Esophagus muscularis mucosa (tissue), 4 donors: Measurements from ENCODE around the gene LIMK2. TPM values are rescaled to one million over a fixed set of nuclear protein-coding genes. Genes with fewer than 3 reads are reported as not detected.

Source experiments
- DNase-seq: peaks from one replicate; pipeline ENCODE4 v3.0.0-alpha.2; 2017; ENCODE audit errors: extremely low spot score
- H3K27ac ChIP-seq, 4 donors: fragments of 200-600 bp; sonication (generic); replicated peaks in 1 of 4; 1 replicate in 3 of 4; 2 replicates in 1 of 4; pipeline ENCODE4 v1.5.1; 2016 to 2019; ENCODE audit warnings: mild to moderate bottlenecking in 1 of 4
- H3K27me3 ChIP-seq, 4 donors: fragments of 200-600 bp; sonication (generic); one replicate each; pipeline versions ENCODE4 v1.5.1 to v1.6.0; 2016 to 2019
- H3K36me3 ChIP-seq, 4 donors: fragments of 200-600 bp; sonication (generic); one replicate each; pipeline ENCODE4 v1.5.1; 2016 to 2019
- H3K4me1 ChIP-seq, 4 donors: fragments of 200-600 bp; sonication (generic); one replicate each; pipeline ENCODE4 v1.5.1; 2016 to 2019
- H3K4me3 ChIP-seq, 4 donors: fragments of 200-600 bp; sonication (generic); 1 replicate in 2 of 4; 2 replicates in 2 of 4; pipeline ENCODE4 v1.5.1; 2016 to 2019; ENCODE audit warnings: mild to moderate bottlenecking in 4 of 4, moderate library complexity in 1 of 4
- H3K9me3 ChIP-seq, 4 donors: fragments of 200-600 bp; sonication (generic); 1 replicate in 3 of 4; 2 replicates in 1 of 4; pipeline ENCODE4 v1.5.1; 2016 to 2019
- EP300 ChIP-seq: sonication (generic); formaldehyde crosslinking; IDR thresholded peaks from one replicate; pipeline ENCODE4 v1.6.1; 2017; ENCODE audit warnings: antibody characterized with exemption
- POLR2A ChIP-seq: fragments of 450-650 bp; IDR thresholded peaks from one replicate; pipeline ENCODE4 v1.6.1; 2017; ENCODE audit warnings: antibody characterized with exemption, moderate library complexity, mild to moderate bottlenecking, low read depth
- POLR2AphosphoS5 ChIP-seq, 2 donors: sonication (generic); formaldehyde crosslinking; IDR thresholded peaks; one replicate each; pipeline ENCODE4 v1.6.1; 2017; ENCODE audit warnings: antibody characterized with exemption in 2 of 2
- WGBS: methylation state at CpG from one replicate; pipeline ENCODE4 v1.1.5; 2018; 5-methylcytosine and 5-hydroxymethylcytosine counted together
- intact Hi-C: fragments of 100-400 bp; cut with DNase I; formaldehyde crosslinking; loops from one replicate; pipeline ENCODE4 v1.15.1; 2023
- total RNA-seq, 4 donors: library from RNA; depleted of rRNA; stranded (reverse); fragments of >200 nt; gene quantifications; one replicate each; pipeline versions ENCODE4 v1.1.0 to v1.2.1, GENCODE V29; 2016
- TF ChIP-seq, protein P1 (sequence below), 3 experiments: fragments of 200-600 bp in 2 of 3; fragments of 450-650 bp in 1 of 3; sonication (generic) in 2 of 3; IDR thresholded peaks; one replicate each; pipeline ENCODE4 v1.5.1; 2017 to 2019; ENCODE audit warnings: antibody characterized with exemption in 3 of 3, mild to moderate bottlenecking in 2 of 3, moderate library complexity in 1 of 3

Gene LIMK2
- total RNA-seq, 4 donors from 2014 or later: 12.0 to 18.2 (median 14.3) TPM

GRCh38 chr22:31246687-31247086 lies 34.6 kb downstream of the LIMK2 start:
- Histone ChIP-seq H3K4me3 (no peak overlapping the region), H3K4me1 (peaks cover 43 to 46% (median 43%) of the 10 kb centered on the region in 4 donors), H3K27ac (no peak overlapping the region), H3K9me3 (no peaks in the 10 kb centered on the region), H3K36me3 (peaks cover 0 to 4% (median under 1%) of the 10 kb centered on the region in 4 donors), H3K27me3 (no peaks in the 10 kb centered on the region)
- WGBS: 88% methylated on average over 2 of the region's 2 CpGs
- intact Hi-C loops: no loop called here
- TF ChIP-seq POLR2AphosphoS5 (IDR thresholded peaks at IDR 0.05) (no peak), EP300 (no peak), POLR2A (no peak)
- TF ChIP-seq, protein P1, sequence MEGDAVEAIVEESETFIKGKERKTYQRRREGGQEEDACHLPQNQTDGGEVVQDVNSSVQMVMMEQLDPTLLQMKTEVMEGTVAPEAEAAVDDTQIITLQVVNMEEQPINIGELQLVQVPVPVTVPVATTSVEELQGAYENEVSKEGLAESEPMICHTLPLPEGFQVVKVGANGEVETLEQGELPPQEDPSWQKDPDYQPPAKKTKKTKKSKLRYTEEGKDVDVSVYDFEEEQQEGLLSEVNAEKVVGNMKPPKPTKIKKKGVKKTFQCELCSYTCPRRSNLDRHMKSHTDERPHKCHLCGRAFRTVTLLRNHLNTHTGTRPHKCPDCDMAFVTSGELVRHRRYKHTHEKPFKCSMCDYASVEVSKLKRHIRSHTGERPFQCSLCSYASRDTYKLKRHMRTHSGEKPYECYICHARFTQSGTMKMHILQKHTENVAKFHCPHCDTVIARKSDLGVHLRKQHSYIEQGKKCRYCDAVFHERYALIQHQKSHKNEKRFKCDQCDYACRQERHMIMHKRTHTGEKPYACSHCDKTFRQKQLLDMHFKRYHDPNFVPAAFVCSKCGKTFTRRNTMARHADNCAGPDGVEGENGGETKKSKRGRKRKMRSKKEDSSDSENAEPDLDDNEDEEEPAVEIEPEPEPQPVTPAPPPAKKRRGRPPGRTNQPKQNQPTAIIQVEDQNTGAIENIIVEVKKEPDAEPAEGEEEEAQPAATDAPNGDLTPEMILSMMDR (IDR thresholded peaks at IDR 0.05): no peak
- DNase-seq: no peak

DNA sequence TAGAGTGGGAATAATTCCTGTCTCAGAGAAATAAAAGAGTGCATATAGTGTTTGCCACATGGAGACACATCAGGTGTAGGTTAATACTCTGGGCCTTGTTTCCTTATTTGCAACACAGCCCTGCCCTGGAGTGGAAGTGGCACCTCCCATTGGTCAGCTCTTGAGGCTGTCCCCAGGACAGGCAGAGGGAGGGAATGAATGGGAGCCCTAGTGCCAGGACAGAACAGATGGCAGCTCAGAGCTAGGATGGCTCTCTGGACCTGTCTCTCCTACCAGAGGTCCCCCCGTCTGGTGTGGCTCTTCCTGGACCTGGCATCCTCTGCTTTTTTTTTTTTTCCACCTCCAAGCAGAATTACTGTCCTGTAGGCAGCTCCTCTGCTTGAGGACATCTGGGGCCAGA lies 35.6 kb downstream of the LIMK2 start:
- H3K4me1 ChIP-seq: peaks cover 43 to 46% (median 43%) of the 10 kb centered on the region in 4 donors
- peak overlapping the region; percentile 46 to 61 (median 58) for H3K4me3 ChIP-seq
- peak overlapping the region in 1 of 4 donors; percentile 68 for H3K27ac ChIP-seq
- no peaks in the 10 kb centered on the region for H3K27me3 ChIP-seq
- TF ChIP-seq EP300 (no peak), POLR2AphosphoS5 (IDR thresholded peaks at IDR 0.05) (no peak), POLR2A (no peak)
- TF ChIP-seq, protein P1 (IDR thresholded peaks at IDR 0.05): no peak
- no peaks in the 10 kb centered on the region for H3K36me3 ChIP-seq
- no peaks in the 10 kb centered on the region for H3K9me3 ChIP-seq
- intact Hi-C loops: no loop called here
- WGBS: 33% methylated on average over 1 of the region's 1 CpG
- DNase-seq: no peak

DNA sequence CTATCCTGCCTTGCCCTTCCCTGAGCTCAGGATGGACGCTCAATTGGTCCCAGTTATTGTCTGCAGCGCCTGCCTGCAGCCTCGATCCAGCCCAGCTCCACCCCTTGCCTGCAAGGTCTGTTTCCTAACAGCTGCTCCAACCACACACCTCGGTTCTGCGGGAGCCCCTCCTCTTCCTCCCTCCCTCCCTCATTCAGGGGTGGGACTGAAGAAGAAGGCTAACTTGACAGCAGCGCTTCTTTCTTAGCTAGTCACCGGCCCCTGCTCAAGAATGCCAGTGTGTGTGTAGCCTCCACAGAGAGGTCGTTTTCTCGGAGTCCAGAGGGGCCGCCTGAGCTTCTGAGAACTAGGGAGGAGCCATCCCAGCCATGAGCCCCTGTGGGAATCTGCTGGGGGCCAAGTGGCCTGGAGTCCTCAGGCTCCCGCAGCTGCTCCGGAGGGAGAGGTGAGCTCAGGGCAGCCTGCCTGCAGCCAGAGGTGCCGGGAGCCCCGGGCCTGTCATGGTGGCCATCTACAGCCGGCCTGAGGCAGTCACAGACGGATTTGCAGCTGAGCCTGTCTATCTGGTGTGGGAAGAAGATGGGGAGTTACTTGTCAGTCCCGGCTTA lies 36.1 kb downstream of the LIMK2 start:
- peak overlapping the region; percentile 59 to 69 (median 66) for H3K27ac ChIP-seq
- WGBS: 18% methylated on average over 8 of the region's 17 CpGs

DNA sequence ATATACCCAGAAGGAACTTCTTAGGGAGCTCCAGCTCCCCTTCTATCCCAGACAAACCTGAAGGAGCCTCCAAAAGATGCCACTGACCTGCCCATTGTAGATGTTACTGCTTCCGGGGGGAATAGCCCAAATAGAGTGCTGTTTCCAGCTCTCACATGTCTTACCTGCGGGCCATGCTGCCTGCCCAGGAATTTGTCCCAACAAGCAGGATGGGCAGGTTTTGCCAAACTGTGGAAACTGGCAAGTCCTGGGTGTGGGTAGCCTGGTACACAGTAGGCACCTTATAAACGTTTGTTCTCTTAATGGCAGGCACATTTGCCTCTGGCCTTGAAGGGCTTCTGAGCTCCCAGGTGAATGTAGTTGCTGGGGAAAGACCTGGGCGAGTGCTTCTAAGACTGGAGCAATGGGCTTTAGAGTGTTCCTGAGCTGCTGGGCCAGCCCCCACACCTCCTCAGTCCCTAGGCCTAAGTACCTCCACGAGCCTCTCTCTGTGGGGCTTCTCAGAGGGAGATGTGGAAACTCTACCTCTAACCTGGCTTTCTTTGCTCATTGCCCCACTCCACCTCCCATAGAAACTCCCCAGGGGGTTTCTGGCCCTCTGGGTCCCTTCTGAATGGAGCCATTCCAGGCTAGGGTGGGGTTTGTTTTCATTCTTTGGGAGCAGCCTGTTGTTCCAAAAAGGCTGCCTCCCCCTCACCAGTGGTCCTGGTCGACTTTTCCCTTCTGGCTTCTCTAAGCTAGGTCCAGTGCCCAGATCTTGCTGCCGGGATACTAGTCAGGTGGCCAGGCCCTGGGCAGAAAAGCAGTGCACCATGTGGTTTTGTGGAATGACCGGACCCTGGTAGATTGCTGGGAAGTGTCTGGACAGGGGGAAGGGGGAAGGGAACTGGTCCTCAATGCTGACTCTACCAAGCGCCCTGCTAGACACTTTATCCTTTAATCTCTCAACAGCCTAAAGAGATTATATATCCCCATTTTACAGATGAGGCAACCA lies 37.2 kb downstream of the LIMK2 start:
- intact Hi-C loops: no loop called here
- WGBS: 81% methylated on average over 9 of the region's 9 CpGs
- H3K27me3 ChIP-seq: no peaks in the 10 kb centered on the region
- H3K4me3 ChIP-seq: peak overlapping the region; percentile 46 to 61 (median 58)
- H3K36me3 ChIP-seq: no peaks in the 10 kb centered on the region
- H3K27ac ChIP-seq: peak overlapping the region in 3 of 4 donors; percentile 59 to 68 (median 64)
- peaks cover 41 to 45% (median 43%) of the 10 kb centered on the region in 4 donors for H3K4me1 ChIP-seq
- DNase-seq: no peak
- H3K9me3 ChIP-seq: no peaks in the 10 kb centered on the region
- TF ChIP-seq EP300: no peak
- TF ChIP-seq POLR2A: no peak
- TF ChIP-seq, protein P1 (IDR thresholded peaks at IDR 0.05): no peak
- no peak for TF ChIP-seq POLR2AphosphoS5 (IDR thresholded peaks at IDR 0.05)

More for the DNA sequence above, 36.1 kb downstream of the LIMK2 start:
- peak; percentile 93 for DNase-seq
- Histone ChIP-seq H3K9me3 (no peaks in the 10 kb centered on the region), H3K4me1 (peaks cover 43 to 46% (median 45%) of the 10 kb centered on the region in 4 donors), H3K36me3 (no peaks in the 10 kb centered on the region), H3K27me3 (no peaks in the 10 kb centered on the region), H3K4me3 (peak overlapping the region; percentile 46 to 61 (median 58))
- TF ChIP-seq POLR2AphosphoS5 (IDR thresholded peaks at IDR 0.05) (peak; percentile 81 to 84), EP300 (no peak), POLR2A (peak; percentile 5)
- TF ChIP-seq, protein P1 (IDR thresholded peaks at IDR 0.05): no peak
- intact Hi-C loops: no loop called here
